ENCODE data around the gene HIF1A.
"Not testable (repeated sequence)": the region's sequence is repeated elsewhere in the genome, so short reads cannot be mapped to it uniquely, and the experiment has no call there.

Gene HIF1A

GRCh38 chr14:61744238-61744637 lies 48.9 kb downstream of the HIF1A start:
- TF ChIP-seq, protein P1, sequence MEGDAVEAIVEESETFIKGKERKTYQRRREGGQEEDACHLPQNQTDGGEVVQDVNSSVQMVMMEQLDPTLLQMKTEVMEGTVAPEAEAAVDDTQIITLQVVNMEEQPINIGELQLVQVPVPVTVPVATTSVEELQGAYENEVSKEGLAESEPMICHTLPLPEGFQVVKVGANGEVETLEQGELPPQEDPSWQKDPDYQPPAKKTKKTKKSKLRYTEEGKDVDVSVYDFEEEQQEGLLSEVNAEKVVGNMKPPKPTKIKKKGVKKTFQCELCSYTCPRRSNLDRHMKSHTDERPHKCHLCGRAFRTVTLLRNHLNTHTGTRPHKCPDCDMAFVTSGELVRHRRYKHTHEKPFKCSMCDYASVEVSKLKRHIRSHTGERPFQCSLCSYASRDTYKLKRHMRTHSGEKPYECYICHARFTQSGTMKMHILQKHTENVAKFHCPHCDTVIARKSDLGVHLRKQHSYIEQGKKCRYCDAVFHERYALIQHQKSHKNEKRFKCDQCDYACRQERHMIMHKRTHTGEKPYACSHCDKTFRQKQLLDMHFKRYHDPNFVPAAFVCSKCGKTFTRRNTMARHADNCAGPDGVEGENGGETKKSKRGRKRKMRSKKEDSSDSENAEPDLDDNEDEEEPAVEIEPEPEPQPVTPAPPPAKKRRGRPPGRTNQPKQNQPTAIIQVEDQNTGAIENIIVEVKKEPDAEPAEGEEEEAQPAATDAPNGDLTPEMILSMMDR (conservative IDR thresholded peaks at IDR 0.05; ENCODE audit: low read depth, low read length), result no peak
- no peak overlapping the region for H3K4me3 ChIP-seq (ENCODE audit: low read length)
- no peak for DNase-seq (ENCODE audit: low read depth)

DNA sequence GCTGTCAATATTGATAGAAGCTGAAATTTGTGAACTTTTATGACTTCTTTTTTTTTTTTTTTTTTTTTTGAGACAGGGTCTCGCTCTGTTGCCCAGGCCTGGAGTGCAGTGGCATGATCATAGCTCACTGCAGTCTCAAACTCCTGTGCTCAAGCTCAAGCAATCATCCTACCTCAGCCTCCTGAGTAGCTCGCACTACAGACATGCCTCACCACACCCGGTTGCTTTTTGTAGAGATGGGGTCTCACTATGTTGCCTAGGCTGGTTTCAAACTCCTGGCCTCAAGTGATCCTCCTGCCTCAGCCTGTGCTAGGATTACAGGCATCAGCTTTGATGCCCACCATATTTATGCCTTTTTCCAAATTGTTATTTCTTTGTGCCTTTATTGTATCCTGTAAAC lies 51.0 kb downstream of the HIF1A start:
- DNase-seq (ENCODE audit: low read depth); H3K4me3 ChIP-seq (ENCODE audit: low read length): not testable (repeated sequence)

DNA sequence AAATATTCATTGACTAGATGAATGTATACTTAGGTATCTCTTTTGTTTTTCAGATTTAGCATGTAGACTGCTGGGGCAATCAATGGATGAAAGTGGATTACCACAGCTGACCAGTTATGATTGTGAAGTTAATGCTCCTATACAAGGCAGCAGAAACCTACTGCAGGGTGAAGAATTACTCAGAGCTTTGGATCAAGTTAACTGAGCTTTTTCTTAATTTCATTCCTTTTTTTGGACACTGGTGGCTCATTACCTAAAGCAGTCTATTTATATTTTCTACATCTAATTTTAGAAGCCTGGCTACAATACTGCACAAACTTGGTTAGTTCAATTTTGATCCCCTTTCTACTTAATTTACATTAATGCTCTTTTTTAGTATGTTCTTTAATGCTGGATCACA lies 51.6 kb downstream of the HIF1A start:
- DNase-seq (ENCODE audit: low read depth), result no peak
- TF ChIP-seq, protein P1 (conservative IDR thresholded peaks at IDR 0.05; ENCODE audit: low read depth, low read length), result no peak
- no peak overlapping the region for H3K4me3 ChIP-seq (ENCODE audit: low read length)

- TF ChIP-seq, protein P1 (conservative IDR thresholded peaks at IDR 0.05; ENCODE audit: low read depth, low read length), result no peak
- no peak overlapping the region for H3K4me3 ChIP-seq (ENCODE audit: low read length)
- DNase-seq (ENCODE audit: low read depth), result no peak
Observed at GRCh38 chr14:61747342-61747741, 52.0 kb downstream of the HIF1A start.

DNA sequence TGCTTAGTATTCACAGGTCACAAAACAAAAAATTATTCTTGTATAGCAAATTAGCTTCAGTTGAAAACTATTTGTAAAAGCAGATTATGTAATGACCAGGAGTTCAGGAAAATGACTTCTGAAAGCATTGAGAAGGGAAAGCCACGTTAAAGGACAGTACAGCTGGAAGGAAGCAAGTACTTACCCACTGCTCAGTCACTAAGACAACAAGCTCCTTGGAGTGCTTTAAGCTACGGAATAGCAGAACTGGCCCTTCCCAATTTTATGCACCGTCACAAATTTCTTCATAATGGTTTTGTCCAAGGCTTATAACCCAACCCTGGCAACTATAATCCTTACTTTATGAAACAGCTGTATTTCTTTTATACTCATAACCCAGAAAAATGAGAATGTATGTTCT lies 54.0 kb downstream of the HIF1A start:
- TF ChIP-seq, protein P1 (conservative IDR thresholded peaks at IDR 0.05; ENCODE audit: low read depth, low read length), result no peak
- H3K4me3 ChIP-seq (ENCODE audit: low read length), result peak overlapping the region; percentile 54
- no peak for DNase-seq (ENCODE audit: low read depth)

DNA sequence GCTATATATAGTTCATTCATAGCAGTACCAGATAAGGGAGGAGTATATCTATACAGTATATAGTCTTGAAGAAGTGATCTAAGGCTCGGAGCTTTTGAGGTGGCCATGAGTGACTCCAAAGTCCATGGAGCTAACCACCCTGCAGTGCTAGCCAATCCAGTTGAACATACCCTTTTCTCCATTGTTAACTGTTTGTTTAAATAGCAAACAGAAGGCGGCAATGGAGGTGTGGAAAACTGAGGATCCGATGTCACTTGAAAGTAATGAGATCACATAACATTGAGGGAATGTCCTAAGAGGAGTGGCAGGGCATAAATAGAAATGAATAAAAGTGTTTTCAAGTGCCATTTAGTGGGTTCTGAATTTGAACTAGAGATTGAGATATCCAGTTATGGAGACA lies 54.6 kb downstream of the HIF1A start:
- TF ChIP-seq, protein P1 (conservative IDR thresholded peaks at IDR 0.05; ENCODE audit: low read depth, low read length), result no peak
- DNase-seq (ENCODE audit: low read depth), result no peak
- H3K4me3 ChIP-seq (ENCODE audit: low read length), result peak overlapping the region; percentile 54

DNA sequence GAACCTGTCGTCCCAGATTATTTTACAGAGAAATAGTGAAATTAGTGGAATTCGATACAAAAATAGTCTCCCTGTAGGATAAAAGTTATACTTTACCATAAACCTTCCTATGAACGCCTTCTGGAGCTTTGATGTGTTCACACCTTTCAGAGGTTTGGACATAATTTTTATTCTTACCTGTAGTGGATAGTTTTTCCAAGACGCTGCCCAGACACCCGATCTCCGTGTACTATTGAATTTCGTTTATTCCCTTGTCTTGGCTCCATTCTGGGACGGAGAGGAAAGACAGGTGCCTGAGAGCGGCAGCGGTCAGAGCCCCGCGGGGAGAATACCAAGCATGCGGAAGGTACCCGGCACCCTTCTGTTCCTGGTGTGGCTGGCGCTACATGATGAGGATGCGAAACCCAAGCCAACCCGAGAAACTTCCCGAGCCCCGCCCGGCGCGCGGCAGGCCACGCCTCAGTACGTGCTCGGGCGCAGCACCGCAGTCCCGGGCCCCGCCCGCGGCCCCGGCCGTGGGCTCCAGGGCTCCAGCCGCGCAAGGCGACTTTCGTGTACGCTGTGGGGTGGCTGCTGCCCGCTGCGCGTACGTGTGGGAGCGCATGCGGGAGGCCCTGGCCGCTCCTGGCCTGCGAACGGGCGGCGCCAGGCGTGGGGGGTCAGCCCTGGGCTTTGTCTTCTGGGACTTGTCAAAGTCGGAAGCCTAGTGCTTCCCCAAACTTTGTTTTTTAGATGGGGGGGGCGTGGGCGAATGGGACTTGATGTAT lies 55.6 kb downstream of the HIF1A start:
- TF ChIP-seq, protein P1 (conservative IDR thresholded peaks at IDR 0.05; ENCODE audit: low read depth, low read length), result no peak
- peak overlapping the region; percentile 54 for H3K4me3 ChIP-seq (ENCODE audit: low read length)

More for the DNA sequence above, 55.6 kb downstream of the HIF1A start:
- DNase-seq (ENCODE audit: low read depth), result peak; percentile 38
